ENCODE results near the gene BIN1.

GRCh38 chr2:127078666-127079270, 28.2 kb downstream of the BIN1 start:
- no peak for TF ChIP-seq CTCF (IDR thresholded peaks at IDR 0.05)
- TF ChIP-seq EP300 (IDR thresholded peaks at IDR 0.05): no peak
- no peak for TF ChIP-seq POLR2AphosphoS5 (IDR thresholded peaks at IDR 0.05)

All from gastroesophageal sphincter (tissue), 3 donors.